HG03135 (cell line): ENCODE results near the gene LCE2A.
"Not testable (repeated sequence)": the region's sequence is repeated elsewhere in the genome, so short reads cannot be mapped to it uniquely, and the experiment has no call there.

Source experiments
- ATAC-seq: cut with Tn5 transposase; IDR thresholded peaks from one replicate; pipeline ENCODE4 v1.9.1; 2021; ENCODE audit warnings: mild to moderate bottlenecking, moderate library complexity; ENCODE audit not compliant: unreplicated experiment

The LCE2A gene

GRCh38 chr1:152697701-152698600 is at the start of gene LCE2A:
Gene LCE2A (plus strand): TSS chr1:152698345. CDS start chr1:152698902, 557 bp downstream.
- ATAC-seq, result no peak

- no peak for ATAC-seq
These were observed 44.0 kb upstream of the LCE2A start for GRCh38 chr1:152654110-152654509.

- no peak for ATAC-seq
These were observed 41.7 kb upstream of the LCE2A start for GRCh38 chr1:152656459-152656858.

DNA sequence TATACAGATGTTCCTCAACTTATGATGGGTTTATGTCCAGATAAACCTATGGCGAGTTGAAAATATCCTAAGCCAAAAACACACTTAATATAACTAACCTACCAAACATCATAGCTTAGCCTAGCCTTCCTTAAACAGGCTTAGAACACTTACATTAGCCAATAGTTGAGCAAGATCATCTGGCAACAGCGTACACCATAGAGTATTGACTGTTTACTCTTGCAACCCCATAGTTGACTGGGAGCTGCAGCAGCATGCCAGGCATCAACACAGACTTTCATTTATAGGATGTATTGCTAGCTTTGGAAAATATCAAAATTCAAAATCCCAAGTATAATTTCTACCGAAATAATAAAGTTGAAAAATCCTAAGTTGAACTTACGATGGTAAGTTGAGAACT is 40.5 kb upstream of the LCE2A start:
- no peak for ATAC-seq

DNA sequence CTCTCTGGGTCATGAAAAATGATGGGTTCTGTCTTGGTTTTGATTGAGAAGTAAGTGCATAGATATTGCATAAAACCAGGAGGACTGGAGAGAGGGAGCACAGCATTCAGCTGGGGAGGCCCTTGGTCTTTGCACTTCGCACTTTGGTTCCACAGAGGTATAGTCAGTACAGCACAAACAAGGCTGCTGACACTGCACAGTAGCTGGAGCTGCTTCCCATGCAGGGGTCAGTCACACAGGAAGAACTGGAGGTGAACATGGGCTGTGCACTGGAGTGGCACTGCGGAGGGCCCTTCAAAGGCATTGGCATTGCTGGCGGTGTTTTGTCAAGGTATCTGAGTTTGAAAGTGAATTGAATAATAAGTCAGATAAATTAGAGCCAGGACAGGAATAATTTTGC is 39.5 kb upstream of the LCE2A start:
- ATAC-seq, result no peak

DNA sequence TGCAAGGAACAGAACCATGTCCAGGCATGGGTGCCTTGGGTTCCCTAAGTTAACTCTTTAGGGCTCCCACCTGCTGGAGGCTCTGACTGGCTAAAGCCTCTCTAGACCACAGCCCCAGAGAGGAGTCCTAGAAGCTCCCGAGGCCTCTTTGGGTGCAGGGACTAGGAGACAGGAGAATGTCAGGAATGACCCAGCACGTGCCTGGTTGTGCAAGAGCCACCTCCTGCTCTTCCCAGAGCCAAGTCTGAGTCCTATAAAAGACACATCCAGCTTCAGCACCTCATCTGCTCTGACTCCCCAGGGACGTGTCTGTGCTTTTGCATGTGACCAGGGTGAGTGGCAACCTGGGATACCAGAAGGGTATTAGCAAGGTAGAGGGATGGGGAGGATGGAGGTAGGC is 35.0 kb upstream of the LCE2A start, which contains the start of gene LCE2D:
TSS of gene LCE2D (plus strand) at position 283 of the 400 bp plus-strand sequence. CDS start 726 bp downstream, outside the sequence.
- ATAC-seq, result no peak

GRCh38 chr1:152666171-152666570 is 32.0 kb upstream of the LCE2A start:
- ATAC-seq, result not testable (repeated sequence)

DNA sequence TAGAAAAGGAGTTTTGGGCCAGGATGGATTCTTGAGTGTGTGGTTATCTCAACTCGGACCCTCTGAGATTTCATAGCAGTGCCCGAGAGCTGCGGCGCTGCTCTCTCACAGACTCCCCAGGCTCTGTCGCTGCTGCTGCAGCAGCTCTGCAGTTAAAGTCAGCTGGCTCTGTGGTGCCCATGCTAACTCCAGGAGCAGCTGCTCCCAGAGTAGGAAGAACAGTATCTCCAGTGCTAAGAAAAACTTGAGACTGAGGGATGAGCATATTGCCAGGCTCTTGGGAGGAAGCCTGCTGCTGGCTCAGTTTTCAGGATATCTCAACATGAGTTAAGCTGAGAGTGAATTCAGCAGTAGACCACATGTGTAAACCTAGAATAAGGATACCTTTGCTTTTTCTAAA is 30.5 kb upstream of the LCE2A start:
- ATAC-seq, result no peak

- no peak for ATAC-seq
These were observed 25.1 kb upstream of the LCE2A start for GRCh38 chr1:152673016-152673415.

DNA sequence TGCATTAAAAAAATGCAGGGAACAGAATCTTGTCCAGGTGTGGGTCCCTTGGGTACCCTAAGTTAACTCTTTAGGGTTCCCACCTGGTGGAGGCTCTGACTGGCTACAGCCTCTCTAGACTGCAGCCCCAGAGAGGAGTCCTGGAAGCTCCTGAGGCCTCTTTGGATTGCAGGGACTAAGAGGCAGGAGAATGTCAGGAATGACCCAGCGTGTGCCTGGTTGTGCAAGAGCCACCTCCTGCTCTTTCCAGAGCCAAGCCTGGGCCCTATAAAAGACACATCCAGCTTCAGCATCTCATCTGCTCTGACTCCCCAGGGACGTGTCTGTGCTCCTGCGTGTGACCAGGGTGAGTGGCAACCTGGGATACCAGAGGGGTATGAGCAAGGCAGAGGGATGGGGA is 23.2 kb upstream of the LCE2A start, which contains the start of gene LCE2C:
TSS of gene LCE2C (plus strand) at position 297 of the 400 bp plus-strand sequence. CDS start 737 bp downstream, outside the sequence.
- ATAC-seq, result not testable (repeated sequence)

DNA sequence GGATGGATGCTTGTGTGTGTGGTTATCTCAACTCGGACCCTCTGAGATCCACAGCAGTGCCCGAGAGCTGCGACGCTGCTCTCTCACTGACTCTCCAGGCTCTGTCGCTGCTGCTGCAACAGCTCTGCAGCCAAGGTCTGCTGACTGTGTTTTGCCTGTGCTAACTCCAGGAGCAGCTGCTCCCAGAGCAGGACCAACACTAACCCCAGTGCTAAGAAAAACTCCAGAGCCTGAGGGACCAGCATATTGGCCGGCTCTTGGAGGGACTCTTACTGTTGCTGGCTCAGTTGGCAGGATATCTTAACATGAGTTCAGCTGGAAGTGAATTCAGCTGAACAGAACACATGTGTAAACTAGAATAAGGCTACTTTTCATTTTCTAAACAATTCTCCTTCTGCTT is 18.7 kb upstream of the LCE2A start:
- ATAC-seq, result no peak

- no peak for ATAC-seq
These were observed 16.5 kb upstream of the LCE2A start for GRCh38 chr1:152681616-152682015.

- no peak for ATAC-seq
These were observed 14.3 kb upstream of the LCE2A start for GRCh38 chr1:152683846-152684245.

DNA sequence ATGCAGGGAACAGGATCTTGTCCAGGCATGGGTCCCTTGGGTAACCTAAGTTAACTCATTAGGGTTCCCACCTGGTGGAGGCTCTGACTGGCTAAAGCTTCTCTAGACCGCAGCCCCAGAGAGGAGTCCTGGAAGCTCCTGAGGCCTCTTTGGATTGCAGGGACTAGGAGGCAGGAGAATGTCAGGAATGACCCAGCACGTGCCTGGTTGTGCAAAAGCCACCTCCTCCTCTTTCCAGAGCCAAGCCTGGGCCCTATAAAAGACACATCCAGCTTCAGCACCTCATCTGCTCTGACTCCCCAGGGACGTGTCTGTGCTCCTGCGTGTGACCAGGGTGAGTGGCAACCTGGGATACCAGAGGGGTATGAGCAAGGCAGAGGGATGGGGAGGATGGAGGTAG is 12.3 kb upstream of the LCE2A start, which contains the start of gene LCE2B:
TSS of gene LCE2B (plus strand) at position 301 of the 400 bp plus-strand sequence. CDS start 721 bp downstream, outside the sequence.
- ATAC-seq, result not testable (repeated sequence)

DNA sequence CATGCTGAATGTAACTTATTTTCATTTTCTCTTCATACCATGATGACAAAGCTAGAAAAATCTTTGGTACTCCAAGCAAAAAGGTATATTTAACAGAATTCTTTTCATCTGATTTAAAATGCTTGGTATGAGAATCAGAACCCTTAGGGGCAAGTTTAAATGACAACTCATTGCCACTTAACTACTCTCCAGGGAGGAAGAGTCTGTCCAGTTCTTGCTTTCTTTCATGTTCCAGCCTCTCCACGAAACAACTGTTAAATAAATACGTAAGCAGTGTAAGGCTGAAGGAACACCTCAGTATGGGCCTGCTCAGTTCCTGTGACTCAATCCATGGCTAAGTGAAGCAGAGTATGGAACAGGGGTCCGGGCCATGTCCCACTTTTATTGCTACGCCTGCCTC is 1.6 kb downstream of the LCE2A start:
- no peak for ATAC-seq

GRCh38 chr1:152707860-152708259 is 9.7 kb downstream of the LCE2A start, which contains the start of gene LCE4A:
Gene LCE4A (plus strand): TSS chr1:152708160. CDS start chr1:152709076, 916 bp downstream.
- no peak for ATAC-seq

DNA sequence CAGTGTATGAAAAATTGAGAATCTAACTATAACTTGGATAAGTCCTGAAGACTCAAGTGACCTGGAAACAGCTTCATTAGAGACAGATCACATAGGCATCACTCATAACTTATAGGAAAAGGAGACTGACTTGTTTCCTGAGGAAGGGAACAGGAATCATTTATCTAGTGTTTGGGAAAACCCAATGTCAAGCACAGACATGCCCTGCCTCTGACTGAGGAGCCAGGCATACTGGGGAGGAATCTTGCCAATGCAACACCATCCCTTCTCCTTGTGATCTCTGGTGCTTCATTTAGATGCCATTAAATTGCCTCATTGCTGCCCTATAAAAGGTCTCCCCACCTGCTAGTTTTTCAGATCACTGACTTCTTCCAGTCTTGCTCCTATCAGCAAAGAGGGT is 20.1 kb downstream of the LCE2A start:
- no peak for ATAC-seq

GRCh38 chr1:152725261-152725660 is 27.1 kb downstream of the LCE2A start:
- ATAC-seq, result no peak

GRCh38 chr1:152728986-152729385 is 30.8 kb downstream of the LCE2A start:
- no peak for ATAC-seq

DNA sequence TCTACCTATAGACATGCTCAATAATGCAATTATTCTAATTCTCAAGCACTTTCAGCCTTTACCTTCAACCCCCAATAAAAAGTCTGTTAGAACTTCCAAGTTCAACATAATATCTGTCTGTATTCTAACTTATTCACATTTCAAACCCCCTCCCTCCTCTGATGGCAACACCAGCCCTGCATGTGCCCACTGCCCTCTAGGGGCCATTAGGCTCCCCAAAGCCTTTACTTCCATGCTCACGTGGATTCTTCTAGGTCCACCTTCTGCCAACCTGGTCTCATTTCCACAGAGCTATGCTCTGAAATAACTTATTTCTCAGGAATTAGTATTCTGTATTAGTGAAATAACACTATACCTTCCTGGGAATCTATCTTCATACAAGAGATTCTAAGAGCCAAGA is 37.5 kb downstream of the LCE2A start:
- no peak for ATAC-seq

GRCh38 chr1:152737997-152738396 is 39.9 kb downstream of the LCE2A start:
- no peak for ATAC-seq

GRCh38 chr1:152739841-152740240 is 41.7 kb downstream of the LCE2A start:
- ATAC-seq, result no peak
